Forelimb muscle (tissue), 1 donor: ENCODE data around the gene CAMTA1. TPM values are rescaled to one million over a fixed set of nuclear protein-coding genes. Genes with fewer than 3 reads are reported as not detected.

Source experiments
- DNase-seq: peaks from one replicate; pipeline ENCODE4 v3.0.0-alpha.2; 2013; ENCODE audit warnings: low read depth
- polyA plus RNA-seq: library from polyadenylated mRNA; unstranded; fragments of 120-200 nt; gene quantifications from one replicate; pipeline ENCODE4 v1.2.1, GENCODE V29; 2013; ENCODE audit not compliant: insufficient read length

Gene CAMTA1
- polyA plus RNA-seq, 1 donor: 43.5 TPM

- DNase-seq: no peak
Observed at GRCh38 chr1:7609311-7609994, 824.2 kb downstream of the CAMTA1 start.

GRCh38 chr1:7610106-7610731, 825.0 kb downstream of the CAMTA1 start:
- DNase-seq: no peak

- DNase-seq: no peak
Observed at GRCh38 chr1:7610936-7611335, 825.7 kb downstream of the CAMTA1 start.

- DNase-seq: no peak
Observed at GRCh38 chr1:7611421-7612010, 826.3 kb downstream of the CAMTA1 start.

- DNase-seq: no peak
Observed at GRCh38 chr1:7613106-7613850, 828.0 kb downstream of the CAMTA1 start.

- DNase-seq: no peak
Observed at GRCh38 chr1:7613851-7614205, 828.6 kb downstream of the CAMTA1 start.

- no peak for DNase-seq
Observed at GRCh38 chr1:7614576-7615074, 829.4 kb downstream of the CAMTA1 start.

GRCh38 chr1:7615138-7615537, 829.9 kb downstream of the CAMTA1 start:
- DNase-seq: no peak

- DNase-seq: peak; percentile 5
Observed at GRCh38 chr1:7616076-7616832, 831.0 kb downstream of the CAMTA1 start.

- no peak for DNase-seq
Observed at GRCh38 chr1:7616953-7617352, 831.7 kb downstream of the CAMTA1 start.

- DNase-seq: no peak
Observed at GRCh38 chr1:7617826-7618225, 832.6 kb downstream of the CAMTA1 start.

GRCh38 chr1:7620196-7620595, 834.9 kb downstream of the CAMTA1 start:
- DNase-seq: no peak

GRCh38 chr1:7621334-7622219, 836.3 kb downstream of the CAMTA1 start:
- DNase-seq: no peak

GRCh38 chr1:7623842-7624241, 838.6 kb downstream of the CAMTA1 start:
- no peak for DNase-seq

- no peak for DNase-seq
Observed at GRCh38 chr1:7624791-7625355, 839.6 kb downstream of the CAMTA1 start.

- no peak for DNase-seq
Observed at GRCh38 chr1:7625401-7625800, 840.1 kb downstream of the CAMTA1 start.

GRCh38 chr1:7628273-7628672, 843.0 kb downstream of the CAMTA1 start:
- DNase-seq: no peak

- no peak for DNase-seq
Observed at GRCh38 chr1:7629011-7629410, 843.8 kb downstream of the CAMTA1 start.

- no peak for DNase-seq
Observed at GRCh38 chr1:7629465-7630195, 844.4 kb downstream of the CAMTA1 start.

GRCh38 chr1:7630378-7630777, 845.1 kb downstream of the CAMTA1 start:
- DNase-seq: no peak
